ENCODE data around the gene CIDEC. TPM values are rescaled to one million over a fixed set of nuclear protein-coding genes. Genes with fewer than 3 reads are reported as not detected.

CIDEC gene
- polyA plus RNA-seq, 2 of the 4 experiments (the other 2 are of a cell fraction), result 3.3 to 6.3 TPM

GRCh38 chr3:9916346-9916733 lies 36.3 kb upstream of the CIDEC start:
- Histone ChIP-seq H3K4me3 (peak overlapping the region; percentile 47), H3K4me1 (peaks cover 40% of the 10 kb centered on the region), H3K4me2 (peak overlapping the region; percentile 98), H3K27ac (peak overlapping the region; percentile 84 to 89), H3K9me3 (no peaks in the 10 kb centered on the region)
- 68% methylated on average over 6 of the region's 7 CpGs for WGBS (ENCODE audit: missing lambda C conversion rate)
- CTCF ChIA-PET, result interaction anchor here (0.9 to 11.4 kb wide), 5 partner anchors 16 to 111 kb away, joined by 3 to 73 read pairs (median 4); partner anchors contain the start of genes CRELD1 and JAGN1
- ATAC-seq (peak in 1 of 2 experiments; percentile 13; a peak in 3 of 6 replicates), DNase-seq (ENCODE audit: low read depth in 1 of 2, low spot score in 1 of 2) (no peak), FAIRE-seq (no peak)
- POLR2A ChIA-PET, result interaction anchor here (1.2 to 1.5 kb wide), 2 partner anchors 33 to 123 kb away, joined by 3 read pairs; partner anchors contain the start of gene ARPC4
- no peak for TF ChIP-seq HMGXB4 (CRISPR knock-in tag; IDR thresholded peaks at IDR 0.05; ENCODE audit: borderline replicate concordance)
- no peak for TF ChIP-seq ZC3H11A (IDR thresholded peaks at IDR 0.05)
- TF ChIP-seq ATOH8 (CRISPR knock-in tag; IDR thresholded peaks at IDR 0.05; ENCODE audit: low read depth), result no peak
- TF ChIP-seq CBX8 (IDR thresholded peaks at IDR 0.05), result no peak
- no peak for TF ChIP-seq JUNB (IDR thresholded peaks at IDR 0.05)
- no peak for TF ChIP-seq E2F6 (IDR thresholded peaks at IDR 0.05; ENCODE audit: borderline replicate concordance, low read depth)
- no peak for TF ChIP-seq KDM5A (IDR thresholded peaks at IDR 0.05)
- TF ChIP-seq FOSB (CRISPR knock-in tag; IDR thresholded peaks at IDR 0.05), result no peak
- TF ChIP-seq PBX3 (IDR thresholded peaks at IDR 0.05), result no peak
- no peak for TF ChIP-seq HOXB5 (CRISPR knock-in tag; IDR thresholded peaks at IDR 0.05)
- no peak for TF ChIP-seq CTCF (IDR thresholded peaks at IDR 0.05)
- no peak for TF ChIP-seq KDM1A (IDR thresholded peaks at IDR 0.05; ENCODE audit: low read depth)
- no peak for TF ChIP-seq CHD2 (IDR thresholded peaks at IDR 0.05; ENCODE audit: low read length, partially characterized antibody)
- no peak for TF ChIP-seq POLR2A (IDR thresholded peaks at IDR 0.05; ENCODE audit: low read length)
- no peak for TF ChIP-seq PHF8 (IDR thresholded peaks at IDR 0.05; ENCODE audit: borderline replicate concordance, low read depth)
- no peak for TF ChIP-seq FOSL2 (IDR thresholded peaks at IDR 0.05)
- no peak for TF ChIP-seq FOSL2 (CRISPR knock-in tag; IDR thresholded peaks at IDR 0.05)
- TF ChIP-seq RAD21 (conservative IDR thresholded peaks at IDR 0.05 in 1 of 2, IDR thresholded peaks at IDR 0.05 in 1 of 2), result no peak
- TF ChIP-seq SREBF2 (IDR thresholded peaks at IDR 0.05), result no peak
- no peak for TF ChIP-seq ZNF302 (CRISPR knock-in tag; IDR thresholded peaks at IDR 0.05)
